Panc1 (cell line): Measurements from ENCODE around the gene MMRN2. TPM values are rescaled to one million over a fixed set of nuclear protein-coding genes. Genes with fewer than 3 reads are reported as not detected.

Experiments
- ATAC-seq: fragments of 200-7000 bp; cut with Tn5 transposase; 2 replicates; pipeline ENCODE4 v1.9.1; 2020; ENCODE audit warnings: mild to moderate bottlenecking, moderate library complexity
- BruUV-seq: library from RNA; stranded (reverse); fragments of 400-500 nt; replicated peaks from 2 replicates; lab custom pipeline; 2021; lab: Mats Ljungman, UMichigan
- CTCF ChIA-PET: fragments of 300-600 bp; sonication (Branson Sonifier 250); formaldehyde crosslinking; loops from one replicate; lab custom pipeline; 2022; ENCODE audit warnings: antibody characterized with exemption; lab: Charles Lee
- POLR2A ChIA-PET: fragments of 300-600 bp; sonication (Branson Sonifier 250); formaldehyde crosslinking; loops from one replicate; lab custom pipeline; 2022; ENCODE audit warnings: antibody characterized with exemption; lab: Charles Lee
- DNase-seq: peaks from one replicate; pipeline ENCODE4 v3.0.0-alpha.2; 2010; ENCODE audit warnings: low read depth, low spot score
- H3K27ac ChIP-seq: 2 replicates; pipeline ENCODE4 v1.5.1; 2011; ENCODE audit warnings: mild to moderate bottlenecking, low read length, inconsistent platforms
- H3K27me3 ChIP-seq: fragments of 200-500 bp; sonication (Bioruptor generic); 2 replicates; pipeline ENCODE4 v1.6.0; 2014; ENCODE audit warnings: low read length, inconsistent platforms; ENCODE audit not compliant: control insufficient read depth, insufficient read depth
- H3K36me3 ChIP-seq: fragments of 200-500 bp; sonication (Bioruptor generic); 2 replicates; pipeline ENCODE4 v1.5.1; 2014; ENCODE audit warnings: inconsistent platforms, mild to moderate bottlenecking, low read length, moderate library complexity; ENCODE audit not compliant: control insufficient read depth, insufficient read depth
- H3K4me1 ChIP-seq: 2 replicates; pipeline ENCODE4 v1.5.1; 2011; ENCODE audit warnings: inconsistent platforms, mild to moderate bottlenecking, low read length, moderate library complexity; ENCODE audit not compliant: control insufficient read depth, insufficient read depth
- H3K4me3 ChIP-seq, 2 experiments: 2 replicates each; pipeline ENCODE4 v1.5.1; 2011 to 2012; ENCODE audit warnings: low read depth in 2 of 2, low read length in 2 of 2, mild to moderate bottlenecking in 2 of 2, inconsistent platforms in 1 of 2, moderate library complexity in 1 of 2
- H3K9me3 ChIP-seq: fragments of 200-500 bp; sonication (Bioruptor generic); 2 replicates; pipeline ENCODE4 v1.5.1; 2014; ENCODE audit warnings: low read depth, mild to moderate bottlenecking, inconsistent platforms, low read length, moderate library complexity; ENCODE audit not compliant: control insufficient read depth, insufficient read depth
- POLR2AphosphoS5 ChIP-seq: IDR thresholded peaks from 2 replicates; pipeline ENCODE4 v1.6.1; 2012; ENCODE audit warnings: mild to moderate bottlenecking, low read depth, low read length, moderate library complexity
- REST ChIP-seq, 2 experiments: IDR thresholded peaks; 2 replicates each; pipeline ENCODE4 v1.6.1; 2011 to 2012; ENCODE audit warnings: low read depth in 2 of 2, control low read depth in 1 of 2, low read length in 1 of 2, mild to moderate bottlenecking in 1 of 2, moderate library complexity in 1 of 2; ENCODE audit not compliant: insufficient read depth in 1 of 2
- SIN3A ChIP-seq: IDR thresholded peaks from 2 replicates; pipeline ENCODE4 v1.6.1; 2012; ENCODE audit warnings: low read depth, mild to moderate bottlenecking, low read length, moderate library complexity, borderline replicate concordance; ENCODE audit not compliant: insufficient read depth
- TCF7L2 ChIP-seq: IDR thresholded peaks from 2 replicates; pipeline ENCODE4 v1.6.1; 2011; ENCODE audit warnings: mild to moderate bottlenecking, low read depth, low read length, inconsistent platforms
- in situ Hi-C: cut with HindIII; loops from 2 replicates; pipeline ENCODE4 v1.10.0; 2016; ENCODE audit warnings: low sequenced_read_pairs, low pct_unique_long_range_greater_than_20kb
- intact Hi-C: fragments of 100-400 bp; cut with micrococcal nuclease; formaldehyde crosslinking; loops from one replicate; pipeline ENCODE4 v1.10.0; 2022; ENCODE audit not compliant: unreplicated experiment
- total RNA-seq: library from RNA; stranded (reverse); gene quantifications from one replicate; pipeline ENCODE4 v1.2.1, GENCODE V29; 2021; ENCODE audit not compliant: unreplicated experiment
- TF ChIP-seq, protein P1 (sequence below): fragments of 450-650 bp; IDR thresholded peaks from 2 replicates; pipeline ENCODE4 v1.5.1; 2017; ENCODE audit warnings: mild to moderate bottlenecking

MMRN2 gene
- total RNA-seq, 1 experiment from 2014 or later = 1.0 TPM

DNA sequence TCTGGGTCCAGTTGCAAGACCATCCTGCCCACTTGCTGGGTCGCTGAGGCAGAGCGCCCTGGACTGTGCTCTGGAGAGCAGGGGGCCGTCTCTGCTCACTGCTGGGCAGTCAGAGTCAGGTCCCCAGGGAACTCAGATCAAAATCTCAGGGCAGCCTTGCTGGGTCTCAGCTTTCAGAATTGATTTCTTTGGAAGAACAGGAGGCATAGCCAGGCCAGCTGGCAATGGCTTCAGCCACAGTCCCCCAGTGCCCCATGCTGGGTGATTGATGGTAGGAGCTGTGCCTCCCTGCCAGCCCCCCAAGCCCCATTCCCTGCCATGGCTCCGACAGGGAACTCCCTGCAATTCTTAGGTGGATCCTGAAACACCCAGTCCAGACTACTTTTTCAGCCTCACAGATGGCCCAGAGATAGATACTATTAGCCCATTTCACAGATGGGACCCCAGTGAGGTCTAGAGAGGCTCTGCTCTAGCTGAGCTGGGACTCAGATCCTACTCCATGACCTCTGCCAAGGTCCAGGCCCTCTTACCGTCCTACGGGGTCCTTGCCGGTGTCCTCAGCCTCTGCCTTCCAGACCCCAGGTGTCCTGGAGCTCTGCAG lies 467 bp downstream of the MMRN2 start:
- ATAC-seq (no peak), DNase-seq (no peak)
- no TSS peak for BruUV-seq
- TF ChIP-seq POLR2AphosphoS5 = no peak
- TF ChIP-seq, protein P1, sequence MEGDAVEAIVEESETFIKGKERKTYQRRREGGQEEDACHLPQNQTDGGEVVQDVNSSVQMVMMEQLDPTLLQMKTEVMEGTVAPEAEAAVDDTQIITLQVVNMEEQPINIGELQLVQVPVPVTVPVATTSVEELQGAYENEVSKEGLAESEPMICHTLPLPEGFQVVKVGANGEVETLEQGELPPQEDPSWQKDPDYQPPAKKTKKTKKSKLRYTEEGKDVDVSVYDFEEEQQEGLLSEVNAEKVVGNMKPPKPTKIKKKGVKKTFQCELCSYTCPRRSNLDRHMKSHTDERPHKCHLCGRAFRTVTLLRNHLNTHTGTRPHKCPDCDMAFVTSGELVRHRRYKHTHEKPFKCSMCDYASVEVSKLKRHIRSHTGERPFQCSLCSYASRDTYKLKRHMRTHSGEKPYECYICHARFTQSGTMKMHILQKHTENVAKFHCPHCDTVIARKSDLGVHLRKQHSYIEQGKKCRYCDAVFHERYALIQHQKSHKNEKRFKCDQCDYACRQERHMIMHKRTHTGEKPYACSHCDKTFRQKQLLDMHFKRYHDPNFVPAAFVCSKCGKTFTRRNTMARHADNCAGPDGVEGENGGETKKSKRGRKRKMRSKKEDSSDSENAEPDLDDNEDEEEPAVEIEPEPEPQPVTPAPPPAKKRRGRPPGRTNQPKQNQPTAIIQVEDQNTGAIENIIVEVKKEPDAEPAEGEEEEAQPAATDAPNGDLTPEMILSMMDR = no peak
- TF ChIP-seq SIN3A = no peak
- TF ChIP-seq REST (IDR thresholded peaks at IDR 0.05; ENCODE audit: insufficient read depth in 1 of 2, low read depth in 2 of 2, low read length in 1 of 2) = no peak
- TF ChIP-seq TCF7L2 = no peak
- H3K4me3 ChIP-seq = no peak overlapping the region
- in situ Hi-C loops = no loop called here
- H3K27me3 ChIP-seq = no peaks in the 10 kb centered on the region
- CTCF ChIA-PET = interaction anchor here (0.8 to 2.4 kb wide), 4 partner anchors 10 to 17 kb away, joined by 3 to 25 read pairs (median 5); no protein-coding TSS in a partner anchor
- POLR2A ChIA-PET = no interaction called here
- no peaks in the 10 kb centered on the region for H3K9me3 ChIP-seq
- peak overlapping the region; percentile 51 for H3K27ac ChIP-seq
- no peaks in the 10 kb centered on the region for H3K36me3 ChIP-seq
- intact Hi-C loops = no loop called here
- peaks cover 60% of the 10 kb centered on the region for H3K4me1 ChIP-seq

DNA sequence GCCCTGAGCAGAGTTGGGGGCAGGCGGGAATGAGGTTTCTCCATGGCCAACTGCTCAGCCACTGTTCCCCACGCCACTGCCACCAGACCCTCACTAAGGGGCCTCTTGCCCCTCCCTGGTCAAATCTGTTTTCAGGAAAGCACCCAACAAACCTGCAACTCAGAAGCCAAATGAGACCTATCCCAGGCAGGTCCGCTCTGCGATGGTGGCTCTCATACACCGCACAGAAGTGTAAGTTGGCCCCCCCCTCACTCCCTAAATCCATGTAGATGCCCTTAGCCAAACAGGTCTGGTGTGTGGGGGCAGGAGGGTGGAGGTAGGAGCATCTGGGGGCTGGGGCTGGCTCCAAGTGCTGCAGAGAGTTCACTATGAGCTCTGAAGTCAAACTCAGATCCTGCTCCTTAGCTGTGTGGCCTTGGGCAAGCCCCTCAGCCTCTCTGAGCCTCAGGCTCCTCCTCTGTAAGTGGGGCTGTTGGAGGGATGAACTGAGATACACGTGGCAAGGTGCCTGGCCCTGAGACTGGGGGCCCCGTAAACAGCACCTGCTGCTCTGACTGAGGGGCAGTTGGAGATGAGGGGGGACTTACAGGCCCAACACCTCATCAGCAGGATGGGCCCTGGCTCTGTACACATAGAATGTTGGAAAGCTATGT lies 1.1 kb downstream of the MMRN2 start:
- TF ChIP-seq TCF7L2 (no peak), POLR2AphosphoS5 (no peak), SIN3A (no peak), REST (IDR thresholded peaks at IDR 0.05; ENCODE audit: insufficient read depth in 1 of 2, low read depth in 2 of 2, low read length in 1 of 2) (no peak)
- TF ChIP-seq, protein P1 = no peak
- CTCF ChIA-PET = interaction anchor here (0.8 to 2.4 kb wide), 3 partner anchors 11 to 16 kb away, joined by 3 to 25 read pairs (median 3); no protein-coding TSS in a partner anchor
- Histone ChIP-seq H3K36me3 (no peaks in the 10 kb centered on the region), H3K9me3 (no peaks in the 10 kb centered on the region), H3K27me3 (no peaks in the 10 kb centered on the region), H3K27ac (no peak overlapping the region; the same call in 1 of the 2 replicates), H3K4me3 (no peak overlapping the region), H3K4me1 (peaks cover 60% of the 10 kb centered on the region)
- ATAC-seq (no peak), DNase-seq (no peak)
- POLR2A ChIA-PET = no interaction called here
- intact Hi-C loops = no loop called here
- BruUV-seq = no TSS peak
- in situ Hi-C loops = no loop called here
